PC-3 (cell line): ENCODE measurements around the gene PLEKHA5. TPM values are rescaled to one million over a fixed set of nuclear protein-coding genes. Genes with fewer than 3 reads are reported as not detected.

Source experiments
- ATAC-seq: fragments of 200-7000 bp; cut with Tn5 transposase; 2 replicates; pipeline ENCODE4 v1.9.1; 2020; ENCODE audit warnings: mild to moderate bottlenecking, moderate library complexity
- BruUV-seq: library from RNA; stranded (reverse); fragments of 400-500 nt; replicated peaks from 2 replicates; lab custom pipeline; 2021; lab: Mats Ljungman, UMichigan
- CTCF ChIA-PET: fragments of 300-600 bp; sonication (Branson Sonifier 250); formaldehyde crosslinking; loops from one replicate; lab custom pipeline; 2022; ENCODE audit warnings: antibody characterized with exemption; lab: Charles Lee
- POLR2A ChIA-PET: fragments of 300-600 bp; sonication (Branson Sonifier 250); formaldehyde crosslinking; loops from one replicate; lab custom pipeline; 2022; ENCODE audit warnings: antibody characterized with exemption; ENCODE audit not compliant: unreplicated experiment; lab: Charles Lee
- DNase-seq: peaks from one replicate; pipeline ENCODE4 v3.0.0-alpha.2; 2015
- H2AFZ ChIP-seq: fragments of 300-600 bp; sonication (generic); 2 replicates; pipeline ENCODE4 v1.6.0; 2016; ENCODE audit warnings: antibody characterized with exemption, low read length
- H3F3A ChIP-seq: fragments of 300-600 bp; sonication (generic); one replicate; pipeline ENCODE4 v1.6.0; 2017; ENCODE audit warnings: antibody characterized with exemption, low read length, control low read depth, mild to moderate bottlenecking; ENCODE audit not compliant: unreplicated experiment
- H3K27ac ChIP-seq: fragments of 300-600 bp; sonication (generic); 2 replicates; pipeline ENCODE4 v1.5.1; 2016; ENCODE audit warnings: mild to moderate bottlenecking, low read length
- H3K27me3 ChIP-seq: fragments of 300-600 bp; sonication (generic); 2 replicates; pipeline ENCODE4 v1.6.1; 2016; ENCODE audit warnings: low read length, mixed read lengths
- H3K36me3 ChIP-seq: fragments of 300-600 bp; sonication (generic); 2 replicates; pipeline ENCODE4 v1.6.1; 2016; ENCODE audit warnings: low read depth, mixed run types, low read length, mixed read lengths
- H3K4me1 ChIP-seq: fragments of 300-600 bp; sonication (generic); 2 replicates; pipeline ENCODE4 v1.5.1; 2016; ENCODE audit warnings: low read length; ENCODE audit not compliant: insufficient read depth
- H3K4me2 ChIP-seq: fragments of 300-600 bp; sonication (generic); 2 replicates; pipeline ENCODE4 v1.6.0; 2016; ENCODE audit warnings: low read length
- H3K4me3 ChIP-seq: fragments of 300-600 bp; sonication (generic); 2 replicates; pipeline ENCODE4 v1.5.1; 2016; ENCODE audit warnings: mild to moderate bottlenecking, low read length, mixed read lengths
- H3K79me2 ChIP-seq: fragments of 300-600 bp; sonication (generic); 2 replicates; pipeline ENCODE4 v1.6.1; 2017; ENCODE audit warnings: low read length, mixed read lengths
- H3K9ac ChIP-seq: fragments of 300-600 bp; sonication (generic); 2 replicates; pipeline ENCODE4 v1.6.0; 2016; ENCODE audit warnings: mild to moderate bottlenecking, low read length
- H3K9me2 ChIP-seq: fragments of 300-600 bp; sonication (generic); replicated peaks from 2 replicates; pipeline ENCODE4 v1.6.1; 2016; ENCODE audit warnings: mixed run types, low read length, mixed read lengths
- H3K9me3 ChIP-seq: fragments of 300-600 bp; sonication (generic); 2 replicates; pipeline ENCODE4 v1.6.1; 2016; ENCODE audit warnings: low read length, mixed read lengths
- H4K20me1 ChIP-seq: fragments of 300-600 bp; sonication (generic); 2 replicates; pipeline ENCODE4 v1.6.1; 2016; ENCODE audit warnings: low read length, mixed read lengths
- EZH2 ChIP-seq: fragments of 300-600 bp; sonication (generic); IDR thresholded peaks from one replicate; pipeline ENCODE4 v1.6.1; 2017; ENCODE audit warnings: antibody characterized with exemption, mild to moderate bottlenecking, low read length; ENCODE audit not compliant: unreplicated experiment
- EZH2phosphoT487 ChIP-seq: fragments of 300-600 bp; sonication (generic); IDR thresholded peaks from 2 replicates; pipeline ENCODE4 v1.6.1; 2018; ENCODE audit warnings: mild to moderate bottlenecking, antibody characterized with exemption, low read length, borderline replicate concordance
- intact Hi-C: fragments of 100-400 bp; cut with micrococcal nuclease; formaldehyde crosslinking; loops from 2 replicates; pipeline ENCODE4 v1.9.0; 2023
- total RNA-seq: library from RNA; depleted of rRNA; stranded (reverse); fragments of >200 nt; gene quantifications from 2 replicates; pipeline ENCODE4 v1.2.3, GENCODE V29; 2014
- TF ChIP-seq, protein P1 (sequence below): fragments of 300-600 bp; sonication (generic); conservative IDR thresholded peaks from 2 replicates; pipeline ENCODE4 v1.5.1; 2017; ENCODE audit warnings: antibody characterized with exemption, low read depth, mild to moderate bottlenecking, low read length

The PLEKHA5 gene
- total RNA-seq, 1 experiment from 2014 or later = 16.7 TPM

DNA sequence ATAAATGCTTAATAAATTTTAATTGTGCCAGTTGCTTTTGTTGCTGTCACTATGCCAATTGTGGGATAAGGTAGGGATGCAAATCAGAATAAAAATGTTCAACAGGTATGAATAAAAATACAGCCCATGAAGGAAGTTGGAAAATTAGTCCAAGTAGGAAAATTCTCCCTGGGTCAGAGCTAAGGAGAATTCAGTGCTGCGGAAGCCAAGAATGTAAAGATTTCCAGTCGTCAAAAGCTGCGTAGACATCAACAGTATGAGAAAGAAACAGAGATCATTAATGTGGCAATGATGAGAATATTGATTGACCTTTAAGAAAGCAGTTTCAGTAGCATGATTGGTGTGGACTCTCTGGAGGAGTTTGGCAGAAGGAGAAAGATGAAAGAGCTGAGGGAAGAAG is 87.9 kb downstream of the PLEKHA5 start:
- Histone ChIP-seq H3K9ac (no peak overlapping the region), H3K4me3 (no peak overlapping the region), H3K4me2 (no peak overlapping the region), H2AFZ (no peak overlapping the region), H3K27ac (no peak overlapping the region), H3K9me3 (no peaks in the 10 kb centered on the region), H3K9me2 (no peaks in the 10 kb centered on the region), H3F3A (peaks cover 6% of the 10 kb centered on the region), H3K36me3 (no peaks in the 10 kb centered on the region), H3K27me3 (no peaks in the 10 kb centered on the region), H4K20me1 (no peaks in the 10 kb centered on the region), H3K4me1 (peaks cover 20% of the 10 kb centered on the region), H3K79me2 (no peaks in the 10 kb centered on the region)
- TF ChIP-seq, protein P1, sequence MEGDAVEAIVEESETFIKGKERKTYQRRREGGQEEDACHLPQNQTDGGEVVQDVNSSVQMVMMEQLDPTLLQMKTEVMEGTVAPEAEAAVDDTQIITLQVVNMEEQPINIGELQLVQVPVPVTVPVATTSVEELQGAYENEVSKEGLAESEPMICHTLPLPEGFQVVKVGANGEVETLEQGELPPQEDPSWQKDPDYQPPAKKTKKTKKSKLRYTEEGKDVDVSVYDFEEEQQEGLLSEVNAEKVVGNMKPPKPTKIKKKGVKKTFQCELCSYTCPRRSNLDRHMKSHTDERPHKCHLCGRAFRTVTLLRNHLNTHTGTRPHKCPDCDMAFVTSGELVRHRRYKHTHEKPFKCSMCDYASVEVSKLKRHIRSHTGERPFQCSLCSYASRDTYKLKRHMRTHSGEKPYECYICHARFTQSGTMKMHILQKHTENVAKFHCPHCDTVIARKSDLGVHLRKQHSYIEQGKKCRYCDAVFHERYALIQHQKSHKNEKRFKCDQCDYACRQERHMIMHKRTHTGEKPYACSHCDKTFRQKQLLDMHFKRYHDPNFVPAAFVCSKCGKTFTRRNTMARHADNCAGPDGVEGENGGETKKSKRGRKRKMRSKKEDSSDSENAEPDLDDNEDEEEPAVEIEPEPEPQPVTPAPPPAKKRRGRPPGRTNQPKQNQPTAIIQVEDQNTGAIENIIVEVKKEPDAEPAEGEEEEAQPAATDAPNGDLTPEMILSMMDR = no peak
- BruUV-seq = no TSS peak
- ChIA-PET POLR2A (no interaction called here), CTCF (no interaction called here)
- DNase-seq (no peak), ATAC-seq (no peak)
- intact Hi-C loops = no loop called here

DNA sequence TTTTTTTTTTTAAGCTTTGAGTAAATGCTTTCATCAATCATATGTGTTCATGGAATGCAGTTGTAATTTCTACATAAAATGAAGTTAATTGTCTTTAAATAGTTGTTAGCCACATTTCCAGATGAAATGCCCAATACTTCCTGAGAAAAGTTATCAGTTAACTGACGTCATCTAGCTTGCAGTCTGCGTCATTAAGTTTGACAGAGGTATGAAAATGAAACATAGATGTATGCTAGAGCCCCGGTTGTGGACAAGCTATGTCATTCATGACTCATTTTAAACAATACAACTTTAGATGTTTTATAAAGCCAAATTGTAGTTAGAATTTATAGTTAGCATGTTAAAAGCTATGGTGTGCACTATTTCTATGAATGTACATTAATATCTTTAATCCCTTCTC is 90.7 kb downstream of the PLEKHA5 start:
- peak overlapping the region; percentile 62; the same call in 1 of the 2 replicates for H3K9ac ChIP-seq
- H2AFZ ChIP-seq = no peak overlapping the region
- POLR2A ChIA-PET = no interaction called here
- ATAC-seq = peak; percentile 39
- BruUV-seq = no TSS peak
- H3K27me3 ChIP-seq = no peaks in the 10 kb centered on the region
- H3F3A ChIP-seq = peaks cover 6% of the 10 kb centered on the region
- H3K9me3 ChIP-seq = no peaks in the 10 kb centered on the region
- no peaks in the 10 kb centered on the region for H3K36me3 ChIP-seq
- peaks cover 26% of the 10 kb centered on the region for H3K4me1 ChIP-seq
- CTCF ChIA-PET = interaction anchor here (0.5 to 0.6 kb wide), 2 partner anchors 24 to 194 kb away, joined by 5 to 6 read pairs; no protein-coding TSS in a partner anchor
- no peaks in the 10 kb centered on the region for H3K9me2 ChIP-seq
- DNase-seq = peak; percentile 37
- H3K27ac ChIP-seq = peak overlapping the region; percentile 90
- TF ChIP-seq EZH2phosphoT487 = no peak
- TF ChIP-seq EZH2 = no peak
- TF ChIP-seq, protein P1 = no peak
- peak overlapping the region; percentile 46 for H3K4me2 ChIP-seq
- no peak overlapping the region for H3K4me3 ChIP-seq
- intact Hi-C loops = no loop called here
- H3K79me2 ChIP-seq = no peaks in the 10 kb centered on the region
- H4K20me1 ChIP-seq = no peaks in the 10 kb centered on the region

DNA sequence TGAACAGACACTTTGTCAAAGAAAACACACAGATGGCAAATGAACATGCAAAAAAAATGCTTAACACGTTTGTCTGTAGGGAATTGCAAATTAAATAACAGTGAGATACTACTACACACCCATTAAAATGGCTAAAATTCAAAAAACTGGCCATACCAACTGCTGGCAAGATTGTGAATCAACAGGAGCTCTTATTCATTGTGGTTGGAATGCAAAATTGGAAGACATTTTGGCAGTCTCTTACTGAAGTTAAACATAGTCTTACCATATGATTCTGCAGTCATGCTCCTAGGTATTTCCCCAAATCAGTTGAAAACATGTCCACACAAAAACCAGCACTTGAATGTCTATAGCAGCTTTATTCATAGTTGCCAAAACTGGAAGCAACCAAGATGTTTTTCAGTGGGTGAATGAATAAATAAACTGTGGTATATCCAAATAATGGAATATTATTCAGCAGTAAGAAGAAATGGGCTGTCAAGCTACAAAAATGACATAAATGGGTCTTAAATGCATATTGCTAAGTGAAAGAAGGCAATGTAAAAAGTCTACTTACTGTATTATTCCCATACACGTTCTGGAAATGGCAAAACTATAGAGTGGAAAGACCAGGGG is 91.4 kb downstream of the PLEKHA5 start:
- H3K9me3 ChIP-seq = no peaks in the 10 kb centered on the region
- ATAC-seq = peak; percentile 69
- peak overlapping the region; percentile 62 for H3K9ac ChIP-seq
- H3K4me2 ChIP-seq = peak overlapping the region; percentile 46
- ChIA-PET CTCF (no interaction called here), POLR2A (no interaction called here)
- no TSS peak for BruUV-seq
- H3K4me3 ChIP-seq = no peak overlapping the region
- intact Hi-C loops = no loop called here
- H3K36me3 ChIP-seq = no peaks in the 10 kb centered on the region
- peaks cover 6% of the 10 kb centered on the region for H3F3A ChIP-seq
- H3K4me1 ChIP-seq = peaks cover 26% of the 10 kb centered on the region
- peak; percentile 67 for DNase-seq
- TF ChIP-seq EZH2 = no peak
- no peak for TF ChIP-seq EZH2phosphoT487
- TF ChIP-seq, protein P1 = no peak
- no peaks in the 10 kb centered on the region for H4K20me1 ChIP-seq
- peak overlapping the region; percentile 90 for H3K27ac ChIP-seq
- no peaks in the 10 kb centered on the region for H3K27me3 ChIP-seq
- H3K9me2 ChIP-seq = no peaks in the 10 kb centered on the region
- H3K79me2 ChIP-seq = no peaks in the 10 kb centered on the region
- H2AFZ ChIP-seq = no peak overlapping the region
